ENCODE data around the gene PPIA. TPM values are rescaled to one million over a fixed set of nuclear protein-coding genes. Genes with fewer than 3 reads are reported as not detected.

PPIA gene
- polyA plus RNA-seq, 3 donors, result 1,614 to 2,276 (median 2,037) TPM

GRCh38 chr7:44769776-44770294 lies 26.6 kb upstream of the PPIA start:
- Mint-ChIP-seq H3K4me1 (peaks cover 40% of the 10 kb centered on the region), H3K27me3 (ENCODE audit: low read depth in 3 of 3) (peaks cover 8 to 10% (median 9%) of the 10 kb centered on the region in 3 donors), H3K36me3 (peaks cover 29 to 35% of the 10 kb centered on the region in 2 donors), H3K4me3 (peak overlapping the region; percentile 68 to 77), H3K9me3 (peaks cover 0 to 2% (median 0%) of the 10 kb centered on the region in 7 donors), H3K27ac (peak overlapping the region; percentile 33 to 89 (median 83))
- peak overlapping the region; percentile 16 to 39 for H3K27ac ChIP-seq (ENCODE audit: low read depth in 1 of 2, low read length in 2 of 2)
- H3K4me2 ChIP-seq (replicated peaks; ENCODE audit: extremely low read depth, low read length, poor library complexity, severe bottlenecking), result peak overlapping the region; percentile 58
- H4K20me1 ChIP-seq (ENCODE audit: insufficient read depth, low read length), result no peaks in the 10 kb centered on the region
- TF ChIP-seq, protein P1, sequence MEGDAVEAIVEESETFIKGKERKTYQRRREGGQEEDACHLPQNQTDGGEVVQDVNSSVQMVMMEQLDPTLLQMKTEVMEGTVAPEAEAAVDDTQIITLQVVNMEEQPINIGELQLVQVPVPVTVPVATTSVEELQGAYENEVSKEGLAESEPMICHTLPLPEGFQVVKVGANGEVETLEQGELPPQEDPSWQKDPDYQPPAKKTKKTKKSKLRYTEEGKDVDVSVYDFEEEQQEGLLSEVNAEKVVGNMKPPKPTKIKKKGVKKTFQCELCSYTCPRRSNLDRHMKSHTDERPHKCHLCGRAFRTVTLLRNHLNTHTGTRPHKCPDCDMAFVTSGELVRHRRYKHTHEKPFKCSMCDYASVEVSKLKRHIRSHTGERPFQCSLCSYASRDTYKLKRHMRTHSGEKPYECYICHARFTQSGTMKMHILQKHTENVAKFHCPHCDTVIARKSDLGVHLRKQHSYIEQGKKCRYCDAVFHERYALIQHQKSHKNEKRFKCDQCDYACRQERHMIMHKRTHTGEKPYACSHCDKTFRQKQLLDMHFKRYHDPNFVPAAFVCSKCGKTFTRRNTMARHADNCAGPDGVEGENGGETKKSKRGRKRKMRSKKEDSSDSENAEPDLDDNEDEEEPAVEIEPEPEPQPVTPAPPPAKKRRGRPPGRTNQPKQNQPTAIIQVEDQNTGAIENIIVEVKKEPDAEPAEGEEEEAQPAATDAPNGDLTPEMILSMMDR (IDR thresholded peaks at IDR 0.05), result no peak
- intact Hi-C loops (cut with micrococcal nuclease), result loop anchor here in 1 of 2 donors (10.0 kb wide), 1 partner anchor 165 kb away; no protein-coding TSS in a partner anchor
- peak overlapping the region in 1 of 3 experiments; percentile 32 for H3K4me3 ChIP-seq (replicated peaks in 1 of 3; ENCODE audit: low read depth in 2 of 3, low read length in 3 of 3)
- H3K9ac ChIP-seq (ENCODE audit: insufficient read depth, low read length, poor library complexity, severe bottlenecking), result no peak overlapping the region
- H3K79me2 ChIP-seq (ENCODE audit: insufficient read depth, low read length), result no peaks in the 10 kb centered on the region
- H2AFZ ChIP-seq (ENCODE audit: insufficient read depth, low read depth, low read length, poor library complexity, severe bottlenecking), result no peak overlapping the region
- H3K27me3 ChIP-seq (ENCODE audit: control insufficient read depth in 2 of 2, insufficient read depth in 2 of 2, low read length in 2 of 2), result no peaks in the 10 kb centered on the region
- H3K4me1 ChIP-seq (ENCODE audit: control insufficient read depth in 1 of 2, insufficient read depth in 2 of 2, low read length in 2 of 2), result peaks cover 35 to 38% of the 10 kb centered on the region in 2 donors
- 0% methylated on average over 4 of the region's 10 CpGs for WGBS (ENCODE audit: insufficient coverage)
- no peaks in the 10 kb centered on the region for H3K9me3 ChIP-seq (replicated peaks in 1 of 2; ENCODE audit: control insufficient read depth in 1 of 2, insufficient read depth in 1 of 2, low read length in 2 of 2)
- H3K36me3 ChIP-seq (replicated peaks in 1 of 2; ENCODE audit: control insufficient read depth in 1 of 2, insufficient read depth in 2 of 2, low read length in 2 of 2), result peaks cover 29 to 33% of the 10 kb centered on the region in 2 donors
- DNase-seq, result peak; percentile 36 to 40 (median 38)

- Histone ChIP-seq H3K27ac (ENCODE audit: low read depth in 1 of 2, low read length in 2 of 2) (no peak overlapping the region), H3K27me3 (ENCODE audit: control insufficient read depth in 2 of 2, insufficient read depth in 2 of 2, low read length in 2 of 2) (no peaks in the 10 kb centered on the region), H3K9me3 (replicated peaks in 1 of 2; ENCODE audit: control insufficient read depth in 1 of 2, insufficient read depth in 1 of 2, low read length in 2 of 2) (no peaks in the 10 kb centered on the region), H3K4me3 (replicated peaks in 1 of 3; ENCODE audit: low read depth in 2 of 3, low read length in 3 of 3) (no peak overlapping the region), H3K4me1 (ENCODE audit: control insufficient read depth in 1 of 2, insufficient read depth in 2 of 2, low read length in 2 of 2) (peaks cover 35 to 38% of the 10 kb centered on the region in 2 donors), H2AFZ (ENCODE audit: insufficient read depth, low read depth, low read length, poor library complexity, severe bottlenecking) (no peak overlapping the region), H3K9ac (ENCODE audit: insufficient read depth, low read length, poor library complexity, severe bottlenecking) (no peak overlapping the region), H3K4me2 (replicated peaks; ENCODE audit: extremely low read depth, low read length, poor library complexity, severe bottlenecking) (no peak overlapping the region), H4K20me1 (ENCODE audit: insufficient read depth, low read length) (no peaks in the 10 kb centered on the region), H3K36me3 (replicated peaks in 1 of 2; ENCODE audit: control insufficient read depth in 1 of 2, insufficient read depth in 2 of 2, low read length in 2 of 2) (peaks cover 14 to 18% of the 10 kb centered on the region in 2 donors), H3K79me2 (ENCODE audit: insufficient read depth, low read length) (no peaks in the 10 kb centered on the region)
- peaks cover 9 to 16% (median 10%) of the 10 kb centered on the region in 3 donors for H3K27me3 Mint-ChIP-seq (ENCODE audit: low read depth in 3 of 3)
- TF ChIP-seq, protein P1 (IDR thresholded peaks at IDR 0.05), result no peak
- H3K27ac Mint-ChIP-seq, result peak overlapping the region in 1 of 7 donors; percentile 72
- peaks cover 0 to 2% (median 0%) of the 10 kb centered on the region in 7 donors for H3K9me3 Mint-ChIP-seq
- WGBS (ENCODE audit: insufficient coverage), result no CpG with 5 or more reads among the region's 3 CpGs
- no peak overlapping the region for H3K4me3 Mint-ChIP-seq
- peaks cover 15 to 20% of the 10 kb centered on the region in 2 donors for H3K36me3 Mint-ChIP-seq
- DNase-seq, result no peak
- peaks cover 40% of the 10 kb centered on the region for H3K4me1 Mint-ChIP-seq
- intact Hi-C loops (cut with micrococcal nuclease), result no loop called here
Observed at GRCh38 chr7:44771358-44771757, 25.1 kb upstream of the PPIA start.
